GM03348 (cell line): ENCODE data around the gene PIK3C3.
"Not testable (repeated sequence)": the region's sequence is repeated elsewhere in the genome, so short reads cannot be mapped to it uniquely, and the experiment has no call there.

Experiments used
- DNase-seq: peaks from one replicate; pipeline ENCODE4 v3.0.0; 2012; ENCODE audit warnings: low spot score

Gene PIK3C3

DNA sequence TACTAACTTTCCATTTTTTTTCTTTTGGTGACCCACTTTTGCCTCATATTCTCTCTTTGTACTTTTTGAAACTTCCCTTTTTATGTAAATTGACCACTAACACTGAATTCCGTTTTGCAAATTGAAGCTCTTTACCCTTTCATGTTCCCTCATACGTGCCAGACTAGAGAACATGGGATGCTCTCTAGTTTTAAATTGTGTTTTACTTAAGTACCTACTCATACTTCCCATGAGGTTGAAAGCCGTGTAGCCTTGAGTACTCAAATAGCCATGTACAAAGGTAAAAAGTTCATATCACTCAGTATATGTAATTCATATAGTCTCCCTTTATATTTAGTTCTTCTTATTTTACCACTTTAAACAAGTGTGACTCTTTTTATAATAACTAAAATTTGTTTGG is 119.7 kb downstream of the PIK3C3 start:
- DNase-seq, result no peak

DNA sequence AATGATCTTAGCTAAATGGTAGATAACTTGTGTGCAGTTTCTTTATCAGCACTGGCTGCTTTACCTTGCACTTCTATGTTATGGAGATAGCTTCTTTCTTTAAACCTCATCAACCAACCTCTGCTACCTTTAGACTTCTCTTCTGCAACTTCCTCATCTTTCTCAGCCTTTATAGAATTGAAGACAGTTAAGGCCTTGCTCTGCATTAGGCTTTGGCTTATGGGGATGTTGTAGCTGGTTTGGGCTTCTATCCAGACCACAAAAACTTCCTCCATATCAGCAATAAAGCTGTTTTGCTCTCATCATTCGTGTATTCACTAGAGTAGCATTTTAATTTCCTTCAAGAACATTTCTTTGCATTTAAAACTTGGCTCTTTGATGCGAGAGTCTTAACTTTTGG is 123.7 kb downstream of the PIK3C3 start:
- DNase-seq, result no peak

DNA sequence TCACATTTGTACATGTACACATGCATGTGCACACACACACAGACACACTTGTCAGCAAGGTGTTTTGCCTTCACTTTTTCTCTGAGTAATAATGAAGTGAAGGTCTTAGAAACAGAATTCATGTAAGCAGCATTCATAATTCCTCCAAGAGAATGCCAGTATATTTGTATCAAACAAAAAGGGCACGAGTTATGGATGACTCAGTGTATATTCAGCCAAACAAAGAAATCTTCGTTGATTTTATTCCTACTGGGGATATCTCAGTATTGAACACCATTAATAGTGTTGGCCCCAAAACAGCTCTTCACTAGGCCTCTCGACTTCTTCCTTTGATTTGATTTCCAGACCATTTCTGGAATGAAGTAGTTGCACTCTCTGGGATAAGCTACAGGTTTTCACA is 125.3 kb downstream of the PIK3C3 start:
- DNase-seq, result no peak

DNA sequence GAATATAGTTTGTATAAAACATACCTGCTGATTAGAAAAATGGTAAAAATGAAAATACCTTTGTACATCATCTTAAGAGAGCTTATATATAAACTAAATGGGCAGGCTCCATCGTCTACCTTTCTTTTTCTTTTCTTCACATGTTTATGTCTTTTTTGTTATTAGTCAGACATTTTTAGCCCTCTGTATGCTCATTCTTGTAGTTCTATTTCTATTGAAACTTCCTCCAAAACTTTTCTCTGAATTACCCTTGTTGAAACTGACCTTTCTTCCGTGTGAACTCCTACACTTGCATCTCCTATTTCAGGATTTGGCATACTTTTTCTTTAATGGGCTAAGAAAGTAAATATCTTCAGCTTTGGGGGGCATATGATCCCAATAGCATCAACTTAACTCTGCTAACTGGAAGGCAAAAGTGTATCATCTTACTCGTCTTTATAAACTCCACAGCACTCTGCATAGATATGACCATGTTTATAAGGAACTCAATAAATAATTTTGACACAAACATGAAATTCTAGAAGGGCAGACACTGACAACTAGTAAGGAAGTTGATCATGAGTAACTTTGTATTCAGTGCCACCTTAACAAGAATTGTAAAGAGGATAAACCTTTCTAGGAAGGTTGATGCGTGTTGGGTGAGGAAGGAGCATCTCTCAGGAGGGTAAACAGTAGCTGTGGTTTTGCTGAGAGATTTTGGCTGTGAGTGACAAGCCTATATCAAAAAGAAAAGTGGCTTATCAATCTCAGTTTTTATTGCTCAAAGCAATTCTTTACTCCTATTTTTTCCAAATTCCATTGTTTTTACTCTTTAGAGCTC is 127.6 kb downstream of the PIK3C3 start:
- no peak for DNase-seq

DNA sequence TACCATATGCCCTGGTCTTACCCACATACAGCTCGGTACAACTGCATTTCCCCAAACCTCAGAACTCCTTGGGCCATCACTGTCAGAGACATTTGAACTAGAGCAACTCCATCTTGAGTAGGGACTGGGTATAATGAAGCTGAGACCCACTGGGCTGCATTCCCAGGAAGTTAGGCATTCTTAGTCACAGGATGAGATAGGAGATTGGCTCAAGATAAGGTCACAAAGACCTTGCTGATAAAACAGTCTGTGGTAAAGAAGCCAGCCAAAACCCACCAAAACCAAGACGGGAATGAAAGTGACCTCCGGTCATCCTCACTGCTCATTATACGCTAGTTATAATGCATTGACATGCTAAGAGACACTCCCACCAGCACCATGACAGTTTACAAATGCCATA is 131.3 kb downstream of the PIK3C3 start:
- no peak for DNase-seq

DNA sequence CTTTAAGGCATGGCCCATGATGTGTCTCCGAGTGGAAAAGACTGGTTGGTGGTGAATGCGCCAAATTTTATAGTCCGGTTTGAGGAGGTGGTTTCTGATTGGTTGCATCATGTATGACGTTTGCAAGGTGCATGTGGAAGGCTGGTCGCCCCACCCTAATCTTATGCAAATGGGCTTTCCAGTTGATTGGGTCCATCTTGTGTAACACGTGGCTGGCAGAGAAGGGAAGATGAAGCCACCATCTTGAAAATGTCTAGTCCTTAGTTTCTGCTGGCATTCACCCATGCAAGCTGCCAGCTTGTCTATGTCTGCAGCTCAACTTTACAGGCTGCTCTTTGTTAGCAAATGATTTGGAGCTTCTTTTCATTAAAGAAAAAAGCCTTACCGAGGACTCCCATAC is 132.2 kb downstream of the PIK3C3 start:
- DNase-seq, result no peak

DNA sequence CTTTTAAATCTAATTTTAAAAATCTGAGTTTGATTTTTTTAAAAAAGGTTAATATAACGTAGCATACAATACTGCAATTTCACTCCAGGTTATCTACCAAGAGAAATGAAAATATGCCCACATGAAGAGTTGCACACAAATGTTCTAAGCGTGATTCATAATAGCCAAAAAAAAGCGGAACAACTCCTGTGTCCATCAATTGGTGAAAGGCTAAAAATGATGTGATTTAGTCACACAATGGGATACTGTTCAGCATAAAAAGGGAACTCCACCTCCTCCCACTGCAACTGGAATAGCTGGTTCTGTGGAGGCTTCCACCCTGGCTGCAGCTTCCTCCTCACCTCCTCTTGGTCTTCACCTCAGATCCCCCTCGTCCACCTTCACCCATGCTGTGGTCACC is 132.8 kb downstream of the PIK3C3 start:
- DNase-seq, result no peak

DNA sequence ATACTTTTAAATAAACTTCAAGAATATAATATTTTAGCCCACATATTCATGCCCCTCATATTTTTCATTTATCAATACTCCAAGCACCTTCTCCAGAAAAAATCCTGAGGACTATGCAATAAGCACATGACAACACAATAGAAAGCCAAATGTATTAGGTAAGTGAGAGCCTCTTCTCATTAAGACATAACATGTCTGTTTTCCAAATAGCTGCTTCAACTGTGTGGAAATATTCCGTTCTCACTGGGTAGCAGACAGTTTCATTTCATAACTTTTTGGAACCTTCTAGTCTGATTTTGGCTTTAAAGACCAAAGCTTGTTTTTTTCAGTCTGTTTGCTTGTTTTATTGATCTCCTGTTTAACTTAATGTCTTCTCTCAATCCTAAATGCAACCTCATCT is 137.8 kb downstream of the PIK3C3 start:
- DNase-seq, result peak; percentile 5

DNA sequence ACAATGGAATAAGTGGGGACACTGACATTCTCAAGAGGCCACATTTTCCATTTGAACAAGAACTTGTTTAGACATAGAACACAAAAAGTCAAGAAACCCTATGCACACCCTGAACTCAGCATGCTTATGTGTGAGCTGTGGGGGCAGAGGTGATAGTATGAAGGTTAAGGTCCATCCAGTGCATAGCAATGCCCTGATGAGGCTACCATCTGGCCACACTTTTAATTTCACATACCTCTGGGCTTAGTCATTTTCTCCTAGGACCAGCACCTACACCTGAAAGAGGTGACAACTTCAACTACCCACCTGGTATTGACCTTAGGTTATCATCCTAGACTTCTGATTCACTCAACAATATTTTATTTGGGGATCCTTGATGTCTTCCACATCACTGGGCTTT is 139.8 kb downstream of the PIK3C3 start:
- DNase-seq, result no peak

DNA sequence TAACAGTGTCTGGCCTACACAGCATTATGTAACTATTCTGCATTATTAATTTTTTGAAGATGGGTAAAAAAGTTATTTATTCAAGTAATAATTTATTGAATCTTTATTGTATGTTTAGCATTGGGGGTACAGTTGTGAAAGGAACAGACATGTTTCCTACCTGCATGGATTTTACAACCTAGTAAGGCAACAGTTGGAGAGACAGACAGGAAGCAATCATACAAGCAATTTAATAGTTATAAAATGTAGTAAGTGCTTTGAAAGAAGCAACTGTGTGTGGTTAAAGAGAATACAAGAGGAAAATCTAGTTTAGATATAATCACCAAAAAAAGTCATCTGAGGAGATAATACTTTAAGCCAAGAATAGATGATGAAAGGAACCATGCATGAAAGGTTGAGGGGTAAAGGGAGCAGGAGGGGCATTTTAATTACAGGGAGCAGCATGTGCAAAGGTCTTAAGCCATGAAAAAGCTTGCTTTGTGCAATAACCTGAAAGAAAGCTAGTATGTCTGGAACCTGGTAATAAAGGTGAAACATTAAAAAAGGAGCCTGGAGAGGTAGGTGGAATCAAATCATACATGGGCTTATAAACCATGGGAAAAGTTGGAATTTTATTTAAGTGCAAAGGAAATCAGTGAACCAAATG is 140.8 kb downstream of the PIK3C3 start:
- no peak for DNase-seq

DNA sequence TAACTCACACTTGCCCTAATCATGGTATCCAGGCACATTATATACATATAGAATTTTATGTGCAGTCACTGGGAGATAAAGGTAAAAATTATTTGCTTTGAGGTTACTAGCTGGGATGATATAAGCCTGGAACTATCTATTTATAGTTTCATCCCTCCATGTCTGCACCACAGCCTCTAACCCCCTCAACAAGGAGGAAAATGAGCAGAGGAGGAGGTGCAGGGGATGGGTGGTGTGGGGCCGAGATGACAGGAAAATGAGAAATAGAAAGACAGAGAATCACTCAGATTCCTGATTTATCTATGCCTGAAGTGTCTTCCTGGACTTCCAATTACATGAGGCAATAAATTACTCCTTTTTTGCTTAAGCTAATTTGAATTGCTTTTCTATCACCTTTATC is 145.2 kb downstream of the PIK3C3 start:
- DNase-seq, result no peak

DNA sequence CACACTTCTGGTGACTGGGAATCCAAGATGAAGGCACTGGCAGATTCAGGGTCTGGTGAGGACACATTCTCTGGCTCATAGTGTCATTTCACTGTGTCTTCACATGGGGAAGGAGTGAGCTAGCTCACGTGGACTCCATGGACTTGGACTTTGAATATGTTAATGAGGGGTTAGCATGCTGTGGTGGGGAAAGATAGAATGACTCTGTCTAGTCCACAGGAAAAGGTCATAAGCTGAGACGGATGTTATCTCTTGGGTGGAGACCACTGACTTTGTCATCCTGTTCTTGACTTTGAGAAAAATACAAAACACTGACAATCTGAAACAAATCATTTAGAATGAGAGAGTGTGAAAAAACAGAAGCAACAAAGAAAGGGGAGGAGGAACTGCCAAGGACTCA is 145.9 kb downstream of the PIK3C3 start:
- no peak for DNase-seq

DNA sequence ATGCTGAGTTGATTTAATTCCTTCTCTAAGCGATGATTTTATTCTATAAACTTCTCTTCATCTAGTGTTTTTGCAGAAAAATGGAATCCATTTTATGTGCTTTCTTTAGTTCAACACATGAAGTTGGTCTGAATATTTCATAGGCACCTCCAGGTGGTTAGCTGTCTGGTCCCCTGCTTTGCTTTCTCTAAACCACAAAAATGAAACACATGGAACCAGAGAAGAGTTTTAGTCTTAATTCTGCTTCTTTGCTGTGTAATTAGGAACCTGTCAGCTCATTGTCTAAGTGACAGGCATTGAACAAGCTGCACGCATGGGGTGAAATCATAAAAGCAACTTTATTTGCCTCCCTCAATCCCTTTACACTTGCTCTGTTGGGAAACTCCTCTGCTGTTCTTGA is 150.4 kb downstream of the PIK3C3 start:
- no peak for DNase-seq

DNA sequence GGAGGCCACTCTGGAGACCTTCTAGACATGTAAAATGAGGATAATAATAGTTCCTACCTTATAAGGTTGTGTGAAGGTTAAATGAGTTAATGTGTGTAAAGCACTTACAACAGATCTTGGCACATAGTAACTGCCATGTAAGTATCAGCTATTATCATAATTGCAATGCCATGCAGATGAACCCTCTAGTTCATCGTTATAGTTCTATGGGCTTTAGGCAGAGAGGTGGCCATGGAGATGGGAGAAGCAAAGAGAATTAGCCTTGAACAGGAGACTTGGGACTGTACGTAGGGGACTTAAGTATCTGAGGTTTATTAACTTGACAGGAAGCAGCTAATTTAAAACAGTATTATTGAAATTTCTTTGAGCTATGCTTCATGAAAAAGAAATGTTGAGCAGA is 151.8 kb downstream of the PIK3C3 start:
- DNase-seq, result no peak

DNA sequence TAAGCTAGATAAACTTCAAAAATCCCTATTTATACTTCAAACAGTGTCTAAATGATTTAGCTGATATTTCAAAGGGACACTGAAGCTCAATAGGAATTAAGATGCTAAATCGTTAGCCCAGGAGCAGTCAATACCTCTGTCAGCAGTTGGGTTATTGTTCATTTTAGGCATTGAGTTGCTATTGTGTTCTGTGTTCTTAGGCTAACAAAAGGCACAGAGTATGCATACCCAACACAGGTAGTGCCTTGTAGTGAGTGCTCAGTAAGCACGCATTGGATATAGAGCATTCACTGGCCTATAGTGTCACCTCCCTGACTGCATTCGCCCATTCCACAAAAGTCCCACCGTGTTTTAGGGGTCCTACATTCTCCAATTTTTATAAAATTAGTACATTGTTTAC is 152.3 kb downstream of the PIK3C3 start:
- no peak for DNase-seq

DNA sequence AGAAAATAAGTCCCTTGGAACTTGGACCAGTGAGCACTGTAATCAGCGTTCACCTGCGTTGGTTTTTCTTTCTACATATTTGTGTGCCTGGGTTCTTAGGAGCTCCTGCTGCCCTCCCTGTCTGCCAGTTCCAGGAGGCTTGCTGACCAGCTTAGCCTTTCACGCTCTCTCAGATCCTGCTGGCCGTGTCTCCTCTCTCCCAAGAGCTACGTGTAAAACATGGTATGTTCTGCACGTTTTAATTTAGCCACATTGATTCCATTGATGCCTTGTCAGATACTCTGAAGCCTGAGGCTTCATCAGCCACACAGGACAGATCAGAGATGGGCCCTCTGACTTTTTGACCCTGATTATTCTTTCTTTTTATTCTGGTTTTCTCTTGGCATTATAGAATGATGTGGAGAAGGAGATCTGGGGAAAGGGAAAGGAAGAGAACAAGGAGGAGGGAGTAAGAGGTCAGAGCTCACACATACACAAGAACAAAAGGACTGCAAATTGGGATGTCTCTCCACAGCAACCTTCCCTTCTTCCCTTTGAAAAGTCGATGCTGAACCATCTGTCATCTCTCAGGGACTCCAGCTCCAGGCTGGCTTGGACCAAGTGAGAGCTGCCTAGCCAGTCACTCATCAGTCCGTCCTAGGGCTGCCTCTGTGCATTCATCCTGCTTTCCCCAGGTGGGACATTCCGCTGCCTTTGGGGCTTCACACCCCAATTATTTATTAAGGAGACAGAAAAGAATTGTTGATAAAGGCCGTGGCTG is 152.8 kb downstream of the PIK3C3 start:
- no peak for DNase-seq

DNA sequence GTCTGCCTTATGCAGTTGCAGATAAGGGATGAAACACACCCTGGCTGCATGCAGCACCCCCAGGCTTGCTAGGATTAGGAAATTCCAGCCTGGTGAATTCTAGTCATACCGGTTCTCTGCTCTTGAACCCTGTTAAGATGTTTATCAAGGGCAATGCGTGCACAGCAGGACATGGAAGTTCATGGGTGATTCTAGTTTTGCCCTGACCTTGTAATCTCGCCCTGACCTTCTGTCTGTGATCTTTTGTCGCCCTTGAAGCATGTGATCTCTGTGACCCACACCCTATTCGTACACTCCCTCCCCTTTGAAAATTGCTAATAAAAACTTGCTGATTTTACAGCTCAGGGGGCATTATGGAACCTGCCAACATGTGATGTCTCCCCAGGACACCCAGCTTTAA is 157.1 kb downstream of the PIK3C3 start:
- not testable (repeated sequence) for DNase-seq

DNA sequence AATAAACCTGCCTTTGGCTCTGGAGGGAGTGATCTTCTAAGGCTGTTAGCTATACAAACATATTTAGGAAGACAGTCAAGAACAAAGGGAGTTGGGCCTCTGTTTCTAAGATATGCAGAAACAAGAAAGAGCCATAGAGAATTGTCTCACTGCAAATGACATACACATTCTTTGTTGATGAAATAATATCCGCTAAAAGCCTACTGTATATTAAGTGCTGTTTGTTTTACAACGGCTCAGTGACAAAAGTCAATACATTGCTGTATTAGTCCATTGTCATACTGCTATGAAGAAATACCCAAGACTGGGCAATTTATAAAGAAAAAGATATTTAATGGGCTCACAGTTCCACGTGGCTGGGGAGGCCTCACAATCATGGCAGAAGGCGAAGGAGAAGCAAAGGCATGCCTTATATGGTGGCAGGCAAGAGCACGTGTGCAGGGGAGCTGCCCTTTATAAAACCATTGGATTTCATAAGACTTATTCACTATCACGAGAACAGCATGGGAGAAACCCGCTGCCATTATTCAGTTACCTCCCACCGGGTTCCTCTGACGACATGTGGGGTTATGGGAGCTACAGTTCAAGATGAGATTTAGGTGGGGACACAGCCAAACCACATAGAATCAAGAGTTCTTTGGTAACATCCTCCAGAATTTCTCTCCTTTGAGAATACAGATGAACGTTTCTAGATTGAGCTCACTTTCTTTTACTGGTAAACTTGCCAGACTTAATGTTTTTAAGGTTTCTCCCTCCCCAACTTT is 157.8 kb downstream of the PIK3C3 start:
- no peak for DNase-seq

DNA sequence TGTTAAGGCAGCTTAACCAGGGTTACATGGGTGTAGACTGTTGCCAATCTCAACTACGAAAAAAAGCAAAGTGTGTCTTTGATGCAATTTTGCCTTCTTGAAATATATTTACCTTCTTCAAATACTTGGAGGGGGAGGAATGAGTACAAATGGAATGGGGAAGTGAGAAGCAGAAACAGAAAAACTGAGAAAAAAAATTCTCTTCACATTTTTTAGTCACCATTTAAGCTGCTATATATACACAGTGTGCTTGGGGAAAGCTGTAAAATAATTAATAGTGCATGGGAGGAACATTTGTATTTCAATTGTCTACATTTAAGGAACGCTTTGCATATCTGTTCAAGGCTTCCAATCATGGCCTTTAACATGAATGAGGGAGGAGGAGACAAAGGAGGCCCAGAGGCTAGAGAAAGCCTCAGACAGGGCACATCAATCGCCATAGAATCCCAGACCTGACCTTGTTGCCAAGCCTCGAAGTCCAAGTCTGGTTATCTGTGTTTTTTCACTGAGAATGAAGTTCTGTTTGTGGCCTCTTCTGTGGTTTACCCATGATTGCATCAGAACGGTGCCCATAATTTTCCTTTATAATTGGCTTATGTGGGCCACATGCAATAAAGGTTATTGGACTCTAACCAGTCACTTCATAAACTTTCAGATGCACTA is 158.6 kb downstream of the PIK3C3 start:
- peak; percentile 32 for DNase-seq

DNA sequence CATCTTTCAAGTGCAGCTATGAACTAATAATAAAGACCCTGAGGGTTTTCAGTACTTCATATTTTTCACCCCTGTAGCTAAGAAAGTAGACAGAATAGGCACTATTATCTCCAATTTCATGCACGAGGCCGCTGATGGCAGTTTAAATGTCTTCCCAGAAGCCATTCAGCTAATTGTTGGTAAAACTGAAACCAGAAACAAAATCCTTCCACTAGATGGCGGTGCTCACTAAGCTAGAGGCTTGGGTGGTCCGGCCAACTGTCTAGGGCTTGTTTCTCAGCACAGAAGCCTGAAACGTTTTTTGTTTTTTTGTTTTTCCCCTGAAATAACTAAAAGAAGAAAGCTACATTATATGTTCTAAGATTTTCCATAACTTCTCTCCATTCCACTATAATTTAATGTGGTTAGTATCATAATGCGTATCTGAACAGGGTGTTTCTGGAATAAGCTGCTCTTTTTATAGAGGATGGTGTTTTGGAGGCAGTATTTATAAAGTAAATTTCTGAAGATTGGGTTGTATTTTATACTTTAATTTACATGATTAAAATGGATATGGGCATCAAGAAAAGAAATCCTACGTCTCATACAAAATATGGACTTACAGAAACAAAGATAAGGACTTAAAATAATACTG is 159.4 kb downstream of the PIK3C3 start:
- peak; percentile 72 for DNase-seq

DNA sequence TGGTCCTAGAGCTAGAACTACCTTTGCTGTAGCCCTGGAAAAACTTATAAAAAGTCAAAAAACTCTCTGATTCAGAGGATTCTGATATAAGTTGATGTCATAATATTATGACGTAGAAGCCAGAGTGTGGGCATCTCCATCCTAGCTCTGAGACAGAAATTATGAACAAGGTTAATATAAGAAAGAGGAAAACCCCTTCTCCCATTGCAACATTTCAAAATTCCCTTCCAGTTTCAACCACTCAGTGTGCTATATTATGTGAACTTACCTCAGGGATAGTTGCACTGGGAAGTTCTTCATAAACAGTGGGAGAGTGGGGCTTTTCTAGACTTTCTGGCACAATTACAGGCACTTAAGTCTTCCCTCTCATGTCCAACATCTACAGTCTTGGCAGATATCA is 171.6 kb downstream of the PIK3C3 start:
- no peak for DNase-seq
